ENCODE measurements around the gene ARHGAP1. TPM values are rescaled to one million over a fixed set of nuclear protein-coding genes. Genes with fewer than 3 reads are reported as not detected.
"Not testable (repeated sequence)": the region's sequence is repeated elsewhere in the genome, so short reads cannot be mapped to it uniquely, and the experiment has no call there.

ARHGAP1 gene
- total RNA-seq, 4 donors from 2014 or later = 30.8 to 57.9 (median 47.7) TPM

- Histone ChIP-seq H3K9me3 (no peaks in the 10 kb centered on the region), H3K27ac (peak overlapping the region; percentile 51 to 79 (median 73)), H3K36me3 (peaks cover 12 to 13% of the 10 kb centered on the region in 2 donors), H3K4me3 (replicated peaks in 1 of 3) (no peak overlapping the region), H3K4me1 (no peaks in the 10 kb centered on the region), H3K27me3 (no peaks in the 10 kb centered on the region)
- DNase-seq = peak in 1 of 2 donors; percentile 7
- 69 to 85% methylated on average over 10 of the region's 10 CpGs for WGBS, 2 donors
- TF ChIP-seq CTCF (IDR thresholded peaks at IDR 0.05) (no peak), POLR2A (IDR thresholded peaks at IDR 0.05) (no peak)
- intact Hi-C loops (cut with DNase I) = no loop called here
Observed at GRCh38 chr11:46710821-46711269, 10.4 kb upstream of the ARHGAP1 start.

GRCh38 chr11:46709351-46709750 is 8.9 kb upstream of the ARHGAP1 start:
- DNase-seq; intact Hi-C loops (cut with DNase I); H3K9me3 ChIP-seq; H3K4me3 ChIP-seq (replicated peaks in 1 of 3); H3K27ac ChIP-seq; H3K4me1 ChIP-seq; H3K27me3 ChIP-seq: not testable (repeated sequence)
- 96 to 97% methylated on average over 9 of the region's 9 CpGs for WGBS, 2 donors
- H3K36me3 ChIP-seq = peaks cover 27 to 28% of the 10 kb centered on the region in 2 donors

GRCh38 chr11:46706886-46707285 is 6.5 kb upstream of the ARHGAP1 start:
- Histone ChIP-seq H3K27me3 (no peaks in the 10 kb centered on the region), H3K36me3 (peaks cover 38 to 44% of the 10 kb centered on the region in 2 donors), H3K27ac (no peak overlapping the region), H3K4me1 (peaks cover 1 to 4% of the 10 kb centered on the region in 2 donors), H3K9me3 (no peaks in the 10 kb centered on the region), H3K4me3 (replicated peaks in 1 of 3) (no peak overlapping the region)
- no peak for DNase-seq
- TF ChIP-seq POLR2A (IDR thresholded peaks at IDR 0.05) (no peak), CTCF (IDR thresholded peaks at IDR 0.05) (no peak)
- intact Hi-C loops (cut with DNase I) = no loop called here
- WGBS, 2 donors = 87 to 90% methylated on average over 7 of the region's 7 CpGs

GRCh38 chr11:46705070-46705688 is 4.8 kb upstream of the ARHGAP1 start:
- no peak for TF ChIP-seq CTCF (IDR thresholded peaks at IDR 0.05)
- TF ChIP-seq POLR2A (IDR thresholded peaks at IDR 0.05) = no peak
- intact Hi-C loops (cut with DNase I) = no loop called here
- no peak for DNase-seq
- no peaks in the 10 kb centered on the region for H3K27me3 ChIP-seq
- 98 to 99% methylated on average over 26 to 27 of the region's 31 CpGs for WGBS, 2 donors
- H3K9me3 ChIP-seq = no peaks in the 10 kb centered on the region
- no peak overlapping the region for H3K4me3 ChIP-seq (replicated peaks in 1 of 3)
- H3K27ac ChIP-seq = no peak overlapping the region
- H3K36me3 ChIP-seq = peaks cover 38 to 44% of the 10 kb centered on the region in 2 donors
- H3K4me1 ChIP-seq = peaks cover 8% of the 10 kb centered on the region in 2 donors

- H3K4me1 ChIP-seq = peaks cover 16 to 34% of the 10 kb centered on the region in 2 donors
- DNase-seq = no peak
- H3K36me3 ChIP-seq = peaks cover 28 to 34% of the 10 kb centered on the region in 2 donors
- peak overlapping the region; percentile 76 to 93 (median 89) for H3K4me3 ChIP-seq (replicated peaks in 1 of 3)
- TF ChIP-seq POLR2A (IDR thresholded peaks at IDR 0.05) (no peak), CTCF (IDR thresholded peaks at IDR 0.05) (peak in 1 of 6 experiments; percentile 2)
- peak overlapping the region; percentile 86 to 92 (median 88) for H3K27ac ChIP-seq
- 1% methylated on average over 29 of the region's 29 CpGs for WGBS, 2 donors
- no peaks in the 10 kb centered on the region for H3K9me3 ChIP-seq
- no peaks in the 10 kb centered on the region for H3K27me3 ChIP-seq
- intact Hi-C loops (cut with DNase I) = no loop called here
Observed at GRCh38 chr11:46701078-46701654, 747 bp upstream of the ARHGAP1 start.

Data from thyroid gland (tissue), 4 donors.